CD4-positive, alpha-beta T cell (primary cell): ENCODE results near the gene ARL15. TPM values are rescaled to one million over a fixed set of nuclear protein-coding genes. Genes with fewer than 3 reads are reported as not detected.

Source experiments
- ATAC-seq: fragments of 200-7000 bp; cut with Tn5 transposase; one replicate; pipeline ENCODE4 v1.10.0; 2022; ENCODE audit warnings: mild to moderate bottlenecking; ENCODE audit not compliant: poor library complexity
- CTCF ChIA-PET: fragments of 350-600 bp; sonication (Branson Sonifier 250); formaldehyde crosslinking; loops from one replicate; lab custom pipeline; 2021; ENCODE audit warnings: antibody characterized with exemption, inconsistent platforms; lab: Charles Lee
- POLR2A ChIA-PET: fragments of 350-600 bp; sonication (Branson Sonifier 250); formaldehyde crosslinking; loops from one replicate; lab custom pipeline; 2021; ENCODE audit warnings: antibody characterized with exemption, inconsistent platforms; lab: Charles Lee
- DNase-seq, 14 experiments: peaks; one replicate each; pipeline ENCODE4 v3.0.0-alpha.2; 2013 to 2020; ENCODE audit warnings: mixed read lengths in 2 of 14
- H3K27ac ChIP-seq, 2 donors: one replicate each; pipeline versions ENCODE4 v1.5.1 to v1.7.0; 2013; ENCODE audit warnings: low read length in 2 of 2, low read depth in 1 of 2, mild to moderate bottlenecking in 1 of 2
- H3K27me3 ChIP-seq, 2 experiments: 1 replicate in 1 of 2; 2 replicates in 1 of 2; pipeline versions ENCODE4 v1.6.1 to v1.7.0; 2013; ENCODE audit warnings: low read length in 2 of 2, control low read depth in 1 of 2, mild to moderate bottlenecking in 1 of 2, moderate library complexity in 1 of 2; ENCODE audit not compliant: insufficient read depth in 2 of 2, control insufficient read depth in 1 of 2
- H3K36me3 ChIP-seq: one replicate; pipeline ENCODE4 v1.6.1; 2013; ENCODE audit warnings: low read length, control low read depth; ENCODE audit not compliant: insufficient read depth
- H3K4me1 ChIP-seq: one replicate; pipeline ENCODE4 v1.6.1; 2013; ENCODE audit warnings: low read length, control low read depth; ENCODE audit not compliant: insufficient read depth
- H3K4me3 ChIP-seq: one replicate; pipeline ENCODE4 v1.5.1; 2013; ENCODE audit warnings: mild to moderate bottlenecking, low read length, moderate library complexity
- H3K9me3 ChIP-seq, 2 experiments: 1 replicate in 1 of 2; 2 replicates in 1 of 2; pipeline versions ENCODE4 v1.6.1 to v1.7.0; 2013; ENCODE audit warnings: low read length in 2 of 2, mild to moderate bottlenecking in 2 of 2, control low read depth in 1 of 2, moderate library complexity in 1 of 2; ENCODE audit not compliant: control insufficient read depth in 1 of 2, insufficient read depth in 1 of 2
- H3K27ac Mint-ChIP-seq: one replicate; pipeline ENCODE4 v1.8.0; 2020; ENCODE audit warnings: mixed read lengths
- H3K27me3 Mint-ChIP-seq: one replicate; pipeline ENCODE4 v1.8.0; 2021; ENCODE audit warnings: mixed read lengths
- H3K36me3 Mint-ChIP-seq: one replicate; pipeline ENCODE4 v1.8.0; 2021; ENCODE audit warnings: low read depth, mixed read lengths
- H3K4me1 Mint-ChIP-seq: one replicate; pipeline ENCODE4 v1.8.0; 2021; ENCODE audit warnings: low read depth, mixed read lengths
- H3K4me3 Mint-ChIP-seq: one replicate; pipeline ENCODE4 v1.8.0; 2020; ENCODE audit warnings: mild to moderate bottlenecking, mixed read lengths
- H3K9me3 Mint-ChIP-seq: one replicate; pipeline ENCODE4 v1.8.0; 2020; ENCODE audit warnings: mixed read lengths
- intact Hi-C, 2 experiments: fragments of 100-400 bp; cut with DNase I in 1 of 2; cut with micrococcal nuclease in 1 of 2; formaldehyde crosslinking; loops; one replicate each; pipeline versions ENCODE4 v1.15.1 to v1.9.0; 2023 to 2025; cut with DNase I, micrococcal nuclease
- total RNA-seq, 174 experiments: library from RNA in 2 of 174; stranded (reverse) in 2 of 174; gene quantifications; one replicate each; pipeline ENCODE4 v1.2.3 and lab custom pipeline; 2021 to 2026
- TF ChIP-seq, protein P1 (sequence below): fragments of 200-600 bp; IDR thresholded peaks from one replicate; pipeline ENCODE4 v1.8.0; 2022; ENCODE audit warnings: antibody characterized with exemption, mild to moderate bottlenecking

ARL15 gene
- total RNA-seq, 2 experiments from 2014 or later: 9.1 to 10.6 TPM

- POLR2A ChIA-PET: no interaction called here
- ATAC-seq: no peak
Observed at GRCh38 chr5:54136516-54137440, 173.6 kb downstream of the ARL15 start.

DNA sequence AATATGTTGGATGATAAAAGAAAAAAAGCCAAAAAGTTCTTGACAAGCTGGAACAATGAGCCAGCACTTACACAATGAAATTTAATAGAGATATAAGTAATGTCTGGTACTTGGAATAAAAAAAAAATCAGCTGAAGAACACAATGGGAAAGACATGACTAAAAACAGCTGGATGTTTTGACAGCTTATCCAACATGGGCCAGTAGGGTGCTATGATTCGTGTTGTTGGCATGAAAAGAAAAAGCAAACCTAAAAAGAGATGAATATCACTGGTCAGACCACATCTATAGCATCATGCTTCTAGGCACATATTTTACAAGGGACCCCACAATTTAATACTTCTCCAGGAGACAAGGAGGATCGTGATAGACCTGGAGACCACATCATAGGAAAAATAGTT is 175.3 kb downstream of the ARL15 start:
- no peaks in the 10 kb centered on the region for H3K36me3 ChIP-seq
- DNase-seq (no peak), ATAC-seq (no peak)
- H3K27me3 Mint-ChIP-seq: no peaks in the 10 kb centered on the region
- no peaks in the 10 kb centered on the region for H3K9me3 Mint-ChIP-seq
- ChIA-PET POLR2A (interaction anchor here (0.6 kb wide), 1 partner anchor 654 kb away, joined by 3 read pairs; no protein-coding TSS in a partner anchor), CTCF (no interaction called here)
- H3K4me3 Mint-ChIP-seq: no peak overlapping the region
- no peak overlapping the region for H3K27ac Mint-ChIP-seq
- TF ChIP-seq, protein P1, sequence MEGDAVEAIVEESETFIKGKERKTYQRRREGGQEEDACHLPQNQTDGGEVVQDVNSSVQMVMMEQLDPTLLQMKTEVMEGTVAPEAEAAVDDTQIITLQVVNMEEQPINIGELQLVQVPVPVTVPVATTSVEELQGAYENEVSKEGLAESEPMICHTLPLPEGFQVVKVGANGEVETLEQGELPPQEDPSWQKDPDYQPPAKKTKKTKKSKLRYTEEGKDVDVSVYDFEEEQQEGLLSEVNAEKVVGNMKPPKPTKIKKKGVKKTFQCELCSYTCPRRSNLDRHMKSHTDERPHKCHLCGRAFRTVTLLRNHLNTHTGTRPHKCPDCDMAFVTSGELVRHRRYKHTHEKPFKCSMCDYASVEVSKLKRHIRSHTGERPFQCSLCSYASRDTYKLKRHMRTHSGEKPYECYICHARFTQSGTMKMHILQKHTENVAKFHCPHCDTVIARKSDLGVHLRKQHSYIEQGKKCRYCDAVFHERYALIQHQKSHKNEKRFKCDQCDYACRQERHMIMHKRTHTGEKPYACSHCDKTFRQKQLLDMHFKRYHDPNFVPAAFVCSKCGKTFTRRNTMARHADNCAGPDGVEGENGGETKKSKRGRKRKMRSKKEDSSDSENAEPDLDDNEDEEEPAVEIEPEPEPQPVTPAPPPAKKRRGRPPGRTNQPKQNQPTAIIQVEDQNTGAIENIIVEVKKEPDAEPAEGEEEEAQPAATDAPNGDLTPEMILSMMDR: no peak
- no peaks in the 10 kb centered on the region for H3K9me3 ChIP-seq
- H3K27ac ChIP-seq: no peak overlapping the region
- peaks cover 4% of the 10 kb centered on the region for H3K4me1 Mint-ChIP-seq
- H3K4me3 ChIP-seq: no peak overlapping the region
- intact Hi-C loops: no loop called here
- H3K4me1 ChIP-seq: no peaks in the 10 kb centered on the region
- H3K27me3 ChIP-seq: no peaks in the 10 kb centered on the region
- peaks cover 42% of the 10 kb centered on the region for H3K36me3 Mint-ChIP-seq

More at GRCh38 chr5:54136516-54137440, 173.6 kb downstream of the ARL15 start:
- no peak overlapping the region for H3K27ac Mint-ChIP-seq
- TF ChIP-seq, protein P1: no peak
- H3K9me3 ChIP-seq: no peaks in the 10 kb centered on the region
- H3K36me3 Mint-ChIP-seq: peaks cover 42% of the 10 kb centered on the region
- no peak overlapping the region for H3K4me3 Mint-ChIP-seq
- H3K27ac ChIP-seq: no peak overlapping the region
- peaks cover 4% of the 10 kb centered on the region for H3K4me1 Mint-ChIP-seq
- no peaks in the 10 kb centered on the region for H3K27me3 ChIP-seq
- intact Hi-C loops: no loop called here
- H3K9me3 Mint-ChIP-seq: no peaks in the 10 kb centered on the region
- H3K4me1 ChIP-seq: no peaks in the 10 kb centered on the region
- H3K27me3 Mint-ChIP-seq: no peaks in the 10 kb centered on the region
- DNase-seq: no peak
- CTCF ChIA-PET: interaction anchor here (0.5 to 0.6 kb wide), 2 partner anchors 80 to 908 kb away, joined by 3 read pairs; no protein-coding TSS in a partner anchor
- no peaks in the 10 kb centered on the region for H3K36me3 ChIP-seq
- H3K4me3 ChIP-seq: no peak overlapping the region

- Histone ChIP-seq H3K27me3 (no peaks in the 10 kb centered on the region), H3K9me3 (no peaks in the 10 kb centered on the region), H3K36me3 (no peaks in the 10 kb centered on the region), H3K4me3 (no peak overlapping the region), H3K4me1 (no peaks in the 10 kb centered on the region), H3K27ac (no peak overlapping the region)
- H3K36me3 Mint-ChIP-seq: peaks cover 45% of the 10 kb centered on the region
- intact Hi-C loops: no loop called here
- ChIA-PET CTCF (no interaction called here), POLR2A (no interaction called here)
- no peak overlapping the region for H3K4me3 Mint-ChIP-seq
- no peak overlapping the region for H3K27ac Mint-ChIP-seq
- peaks cover 4% of the 10 kb centered on the region for H3K4me1 Mint-ChIP-seq
- H3K9me3 Mint-ChIP-seq: peaks cover 4% of the 10 kb centered on the region
- H3K27me3 Mint-ChIP-seq: no peaks in the 10 kb centered on the region
- ATAC-seq (no peak), DNase-seq (no peak)
- TF ChIP-seq, protein P1: no peak
Observed at GRCh38 chr5:54133917-54134316, 176.5 kb downstream of the ARL15 start.
